HG03039 (cell line): Measurements from ENCODE around the gene PTPRH.
A peak's percentile ranks its signal among the peaks of the same experiment; 100 is the strongest.

ENCODE experiments used
- ATAC-seq: cut with Tn5 transposase; IDR thresholded peaks from one replicate; pipeline ENCODE4 v1.9.1; 2021; ENCODE audit warnings: mild to moderate bottlenecking, moderate library complexity; ENCODE audit not compliant: unreplicated experiment

Gene PTPRH, protein sequence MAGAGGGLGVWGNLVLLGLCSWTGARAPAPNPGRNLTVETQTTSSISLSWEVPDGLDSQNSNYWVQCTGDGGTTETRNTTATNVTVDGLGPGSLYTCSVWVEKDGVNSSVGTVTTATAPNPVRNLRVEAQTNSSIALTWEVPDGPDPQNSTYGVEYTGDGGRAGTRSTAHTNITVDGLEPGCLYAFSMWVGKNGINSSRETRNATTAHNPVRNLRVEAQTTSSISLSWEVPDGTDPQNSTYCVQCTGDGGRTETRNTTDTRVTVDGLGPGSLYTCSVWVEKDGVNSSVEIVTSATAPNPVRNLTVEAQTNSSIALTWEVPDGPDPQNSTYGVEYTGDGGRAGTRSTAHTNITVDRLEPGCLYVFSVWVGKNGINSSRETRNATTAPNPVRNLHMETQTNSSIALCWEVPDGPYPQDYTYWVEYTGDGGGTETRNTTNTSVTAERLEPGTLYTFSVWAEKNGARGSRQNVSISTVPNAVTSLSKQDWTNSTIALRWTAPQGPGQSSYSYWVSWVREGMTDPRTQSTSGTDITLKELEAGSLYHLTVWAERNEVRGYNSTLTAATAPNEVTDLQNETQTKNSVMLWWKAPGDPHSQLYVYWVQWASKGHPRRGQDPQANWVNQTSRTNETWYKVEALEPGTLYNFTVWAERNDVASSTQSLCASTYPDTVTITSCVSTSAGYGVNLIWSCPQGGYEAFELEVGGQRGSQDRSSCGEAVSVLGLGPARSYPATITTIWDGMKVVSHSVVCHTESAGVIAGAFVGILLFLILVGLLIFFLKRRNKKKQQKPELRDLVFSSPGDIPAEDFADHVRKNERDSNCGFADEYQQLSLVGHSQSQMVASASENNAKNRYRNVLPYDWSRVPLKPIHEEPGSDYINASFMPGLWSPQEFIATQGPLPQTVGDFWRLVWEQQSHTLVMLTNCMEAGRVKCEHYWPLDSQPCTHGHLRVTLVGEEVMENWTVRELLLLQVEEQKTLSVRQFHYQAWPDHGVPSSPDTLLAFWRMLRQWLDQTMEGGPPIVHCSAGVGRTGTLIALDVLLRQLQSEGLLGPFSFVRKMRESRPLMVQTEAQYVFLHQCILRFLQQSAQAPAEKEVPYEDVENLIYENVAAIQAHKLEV

GRCh38 chr19:55208880-55209692 is at the start of gene PTPRH:
Gene PTPRH (minus strand): TSS chr19:55209501. CDS start chr19:55209433, 68 bp downstream.
- ATAC-seq: no peak

DNA sequence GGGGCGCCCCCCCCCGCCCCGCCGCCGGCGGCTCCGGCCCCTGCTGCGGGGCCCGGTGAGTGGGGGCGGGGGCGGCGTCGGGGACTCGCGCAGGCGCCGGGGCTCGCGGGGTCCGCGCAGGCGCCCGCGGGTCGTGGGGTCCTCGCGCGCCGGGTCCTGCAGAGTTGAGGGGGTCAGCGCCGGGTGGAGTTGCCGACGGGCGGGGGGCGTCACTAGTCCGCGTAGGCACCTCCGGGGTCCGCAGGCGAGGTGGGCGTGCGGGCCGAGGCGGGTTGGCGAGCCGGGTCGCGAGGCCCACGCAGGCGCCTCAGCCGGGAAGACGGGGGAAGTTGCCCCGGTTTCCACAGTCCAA is 49.2 kb upstream of the PTPRH start:
- peak; percentile 15 for ATAC-seq

- ATAC-seq: no peak
Measured at GRCh38 chr19:55257461-55258420, 48.4 kb upstream of the PTPRH start.

DNA sequence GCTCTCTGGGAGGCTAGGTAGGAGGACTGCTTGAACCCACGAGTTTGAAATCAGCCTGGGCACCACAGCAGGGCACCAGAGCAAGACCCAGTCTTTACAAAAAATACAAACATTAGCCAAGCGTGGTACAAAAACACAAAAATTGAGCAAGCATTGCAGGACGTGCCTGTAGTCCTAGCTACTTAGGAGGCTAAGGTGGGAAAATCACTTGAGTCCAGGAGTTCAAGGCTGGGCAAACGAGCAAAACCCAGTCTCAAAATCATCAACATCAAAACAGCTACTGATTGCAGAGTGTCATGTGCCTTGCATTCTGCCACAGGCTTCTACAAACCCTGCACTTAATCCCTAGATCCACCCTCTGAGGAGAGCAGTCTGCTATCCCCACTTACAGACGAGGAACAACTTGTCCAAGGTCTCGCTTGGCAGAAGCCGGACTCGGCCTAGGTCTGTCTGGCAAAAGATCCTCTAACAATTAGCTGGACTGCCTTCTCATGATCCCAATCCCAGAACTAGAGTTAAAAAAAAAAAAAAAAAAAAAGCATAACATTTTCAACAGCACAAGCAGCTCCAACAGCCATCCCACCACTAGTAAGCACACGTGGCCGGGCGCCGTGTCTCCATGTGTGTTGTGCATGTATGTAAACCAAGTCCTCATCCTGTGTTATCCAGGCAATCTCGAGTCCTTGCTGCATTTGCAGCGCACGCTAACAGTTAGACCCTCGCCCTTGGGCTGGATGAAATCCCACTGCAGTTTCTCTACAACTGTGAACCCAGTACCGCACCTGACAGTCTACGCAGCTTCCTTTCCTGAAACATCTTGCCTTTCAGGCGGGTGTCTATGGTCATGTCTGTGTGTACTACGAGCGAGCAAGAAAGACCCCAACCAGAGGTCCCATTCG is 47.5 kb upstream of the PTPRH start:
- ATAC-seq: no peak

GRCh38 chr19:55255618-55256423 is 46.5 kb upstream of the PTPRH start:
- no peak for ATAC-seq

DNA sequence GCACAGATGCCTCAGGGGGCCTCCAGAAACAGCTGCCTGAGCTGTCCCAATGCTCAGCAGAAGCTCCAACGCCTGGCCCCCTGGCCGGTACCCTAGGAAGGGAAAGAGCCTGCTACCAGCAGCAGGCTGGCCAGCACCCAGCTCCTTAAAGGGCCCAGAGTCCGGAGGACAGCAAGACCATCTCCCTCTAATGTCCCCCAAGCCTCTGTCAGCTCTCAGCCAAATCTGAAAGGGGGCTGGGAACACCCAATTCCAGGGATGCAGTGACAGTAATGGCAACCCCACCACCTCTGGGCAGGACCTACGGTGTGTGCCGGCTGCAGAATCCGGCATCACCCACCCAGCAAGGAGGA is 45.3 kb upstream of the PTPRH start:
- ATAC-seq: no peak

GRCh38 chr19:55253842-55254624 is 44.7 kb upstream of the PTPRH start:
- ATAC-seq: no peak

DNA sequence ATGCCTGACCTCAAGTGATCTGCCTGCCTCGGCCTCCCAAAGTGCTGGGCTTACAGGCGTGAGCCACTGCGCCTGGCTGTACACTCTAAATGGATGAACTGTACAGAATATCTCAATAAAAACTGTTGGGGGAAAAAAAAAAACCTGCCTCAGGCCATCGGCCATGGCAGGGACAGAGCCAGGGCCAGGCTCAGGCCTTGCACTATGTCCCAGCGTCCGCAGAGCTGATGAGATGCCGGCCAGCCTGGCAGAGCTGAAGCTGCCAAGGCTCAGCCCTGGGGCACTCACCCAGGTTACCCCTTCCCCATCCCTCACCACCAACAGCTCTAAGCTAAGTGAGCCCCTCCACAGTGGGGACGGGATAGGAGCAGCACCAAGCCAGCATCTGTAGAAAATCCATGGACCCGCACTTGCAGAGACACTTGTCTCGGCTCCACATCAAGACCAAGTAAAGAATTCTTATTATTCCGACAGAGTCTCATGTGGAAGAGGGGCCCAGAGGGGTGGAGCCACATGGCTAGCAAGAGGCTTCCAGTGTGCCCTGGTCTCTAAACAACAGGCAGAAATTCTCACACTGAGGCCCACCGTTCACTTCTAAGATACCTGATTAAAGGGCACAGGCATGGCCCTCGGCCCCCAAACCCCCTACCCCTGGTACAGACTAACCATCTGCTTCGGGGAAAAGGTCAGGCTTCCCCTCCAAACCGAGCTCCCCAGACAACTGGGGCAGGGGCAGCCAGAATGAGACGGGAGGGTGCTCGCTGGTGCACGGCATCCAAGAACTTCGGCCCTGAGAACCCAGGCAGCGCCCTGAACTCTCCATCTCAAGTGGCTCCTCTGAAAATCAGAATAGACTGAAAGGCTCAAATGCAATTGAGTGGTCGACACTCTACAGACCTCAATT is 43.7 kb upstream of the PTPRH start:
- ATAC-seq: no peak

GRCh38 chr19:55251341-55252081 is 42.2 kb upstream of the PTPRH start:
- no peak for ATAC-seq

DNA sequence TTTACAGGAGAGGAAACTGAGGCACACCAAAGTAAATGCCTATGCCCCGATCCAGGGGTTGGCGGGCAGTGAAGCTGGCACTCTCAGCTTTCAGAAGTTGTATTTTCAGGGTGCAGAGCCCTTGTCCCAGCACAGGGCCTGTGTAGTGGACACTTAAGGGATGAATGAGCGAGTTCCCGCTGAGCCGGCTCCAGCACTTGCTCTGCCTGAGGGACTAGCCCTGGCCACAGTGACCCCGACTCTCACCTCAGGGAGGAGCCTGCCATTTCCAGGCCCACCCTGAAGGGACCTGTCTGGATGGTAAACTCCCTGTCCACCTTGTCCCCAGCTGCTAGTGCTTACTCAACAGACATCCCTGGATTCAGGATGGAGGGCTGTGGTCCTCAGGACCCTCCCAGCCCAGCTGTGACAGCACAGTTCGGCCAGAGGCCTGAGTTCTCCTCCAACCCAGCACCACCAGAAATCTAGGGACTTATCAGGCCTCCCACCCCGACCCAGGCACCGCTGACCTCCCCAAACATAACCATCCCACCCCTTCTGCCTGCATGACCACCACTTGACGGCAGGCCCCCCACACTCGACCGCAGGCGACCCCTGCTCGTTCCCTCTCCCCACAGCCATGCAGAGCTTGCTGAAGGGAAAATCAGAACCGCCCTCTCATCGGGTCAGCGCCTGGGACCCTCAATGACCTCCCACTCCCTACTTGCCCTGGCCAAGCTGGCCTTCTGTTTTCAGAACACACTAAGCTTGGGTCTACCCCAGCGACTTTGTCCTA is 41.1 kb upstream of the PTPRH start:
- ATAC-seq: no peak

DNA sequence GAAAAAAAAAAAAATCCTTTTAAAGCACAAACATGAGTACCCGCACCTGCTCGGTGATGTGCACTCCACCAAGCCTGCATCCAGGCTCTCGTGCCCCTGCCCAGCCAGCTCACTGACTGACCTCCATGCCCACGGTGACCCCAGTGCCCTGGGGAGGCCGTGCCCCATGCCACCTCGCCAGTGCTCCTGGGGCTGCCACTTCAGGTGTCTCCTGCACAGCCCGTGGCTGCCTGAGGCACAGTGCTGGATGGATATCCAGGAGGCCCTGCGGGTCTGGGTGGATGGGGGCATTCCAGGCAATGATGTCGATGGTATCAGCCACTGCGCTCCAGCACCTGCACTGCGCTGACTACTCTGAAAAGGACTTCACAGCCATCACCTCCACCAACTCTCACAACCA is 40.5 kb upstream of the PTPRH start:
- ATAC-seq: no peak

DNA sequence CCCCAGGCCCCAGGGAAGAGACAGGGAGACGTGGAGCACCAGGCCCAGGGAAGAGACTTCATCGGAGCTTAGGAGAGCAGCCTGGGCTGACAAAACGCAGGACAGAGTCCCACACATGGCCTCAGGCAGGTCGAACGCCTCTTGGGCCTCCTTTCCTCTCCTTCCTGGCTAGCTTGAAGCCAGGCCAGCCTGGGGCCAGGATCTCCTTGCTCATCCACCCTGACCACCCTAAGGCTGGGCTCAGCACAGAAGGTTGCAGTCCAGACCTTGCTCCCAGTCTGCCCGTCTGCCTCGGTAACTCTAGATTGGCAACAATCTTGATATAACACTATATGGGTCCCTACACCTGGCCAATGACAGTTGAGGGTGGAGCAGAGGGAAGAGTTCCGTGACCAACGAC is 39.4 kb upstream of the PTPRH start:
- no peak for ATAC-seq

GRCh38 chr19:55248166-55248675 is 38.9 kb upstream of the PTPRH start:
- ATAC-seq: no peak

- no peak for ATAC-seq
Measured at GRCh38 chr19:55247621-55248099, 38.4 kb upstream of the PTPRH start.
